SU-DHL-6 (cell line): Measurements from ENCODE around the gene RASGRF2.

ENCODE experiments used
- H2AFZ ChIP-seq: fragments of 200-600 bp; sonication (generic); 2 replicates; pipeline ENCODE4 v1.6.1; 2014; ENCODE audit warnings: low read depth, mild to moderate bottlenecking, moderate library complexity, mixed read lengths, antibody characterized with exemption, low read length; ENCODE audit not compliant: severe bottlenecking
- H3F3A ChIP-seq: fragments of 200-600 bp; shearing (Covaris generic); 2 replicates; pipeline ENCODE4 v1.6.0; 2016; ENCODE audit warnings: antibody characterized with exemption, mild to moderate bottlenecking; ENCODE audit not compliant: insufficient read depth
- H3K27ac ChIP-seq: fragments of 200-600 bp; sonication (generic); 2 replicates; pipeline ENCODE4 v1.5.1; 2016; ENCODE audit warnings: low read depth, mild to moderate bottlenecking, low read length, moderate library complexity, mixed read lengths
- H3K27me3 ChIP-seq: fragments of 200-600 bp; sonication (generic), shearing (Covaris generic); 2 replicates; pipeline ENCODE4 v1.6.0; 2014; ENCODE audit warnings: mild to moderate bottlenecking, low read length
- H3K36me3 ChIP-seq: fragments of 200-600 bp; sonication (generic); 2 replicates; pipeline ENCODE4 v1.6.1; 2014; ENCODE audit warnings: mild to moderate bottlenecking, low read length, mixed read lengths
- H3K4me2 ChIP-seq: fragments of 300-600, 200-600 bp; shearing (Covaris generic), sonication (generic); 2 replicates; pipeline ENCODE4 v1.6.0; 2014; ENCODE audit warnings: low read length, low read depth, mild to moderate bottlenecking; ENCODE audit not compliant: poor library complexity, severe bottlenecking
- H3K4me3 ChIP-seq: fragments of 200-600 bp; sonication (generic); 2 replicates; pipeline ENCODE4 v1.5.1; 2014; ENCODE audit warnings: antibody characterized with exemption, low read length, mild to moderate bottlenecking, mixed read lengths; ENCODE audit not compliant: insufficient read depth, poor library complexity, severe bottlenecking
- H3K79me2 ChIP-seq: fragments of 200-600 bp; sonication (generic); 2 replicates; pipeline ENCODE4 v1.6.1; 2014; ENCODE audit warnings: mild to moderate bottlenecking, low read length, moderate library complexity; ENCODE audit not compliant: insufficient read depth
- H3K9ac ChIP-seq: fragments of 200-600 bp; sonication (generic); 2 replicates; pipeline ENCODE4 v1.7.0; 2014; ENCODE audit warnings: mild to moderate bottlenecking, low read length
- H3K9me2 ChIP-seq: fragments of 200-600 bp; sonication (generic); replicated peaks from 2 replicates; pipeline ENCODE4 v1.6.1; 2014; ENCODE audit warnings: low read length; ENCODE audit not compliant: insufficient read depth
- H3K9me3 ChIP-seq: fragments of 200-600 bp; sonication (generic); 2 replicates; pipeline ENCODE4 v1.6.1; 2014; ENCODE audit warnings: low read length, mixed read lengths; ENCODE audit not compliant: insufficient read depth
- H4K20me1 ChIP-seq: fragments of 200-600 bp; sonication (generic); 2 replicates; pipeline ENCODE4 v1.6.1; 2014; ENCODE audit warnings: low read depth, mild to moderate bottlenecking, antibody characterized with exemption, low read length, moderate library complexity, mixed read lengths
- CTCF ChIP-seq: fragments of 200-600 bp; sonication (generic); IDR thresholded peaks from one replicate; pipeline ENCODE4 v1.5.1; 2017; ENCODE audit warnings: antibody characterized with exemption, mild to moderate bottlenecking, low read length, moderate library complexity; ENCODE audit not compliant: insufficient read depth, poor library complexity, severe bottlenecking
- EZH2phosphoT487 ChIP-seq: fragments of 200-600 bp; sonication (generic), shearing (Covaris generic); conservative IDR thresholded peaks from 2 replicates; pipeline ENCODE4 v1.6.1; 2018; ENCODE audit warnings: mild to moderate bottlenecking, antibody characterized with exemption, low read length, moderate library complexity, mixed read lengths

Gene RASGRF2

GRCh38 chr5:81191726-81192372, 231.7 kb downstream of the RASGRF2 start:
- H2AFZ ChIP-seq, result no peak overlapping the region

GRCh38 chr5:81192373-81192750, 232.2 kb downstream of the RASGRF2 start:
- H3K27ac ChIP-seq, result no peak overlapping the region
- no peak overlapping the region for H3K4me2 ChIP-seq
- H3F3A ChIP-seq, result no peaks in the 10 kb centered on the region
- H3K4me3 ChIP-seq, result no peak overlapping the region
- no peaks in the 10 kb centered on the region for H3K27me3 ChIP-seq
- TF ChIP-seq EZH2phosphoT487 (no peak), CTCF (no peak)
- H3K79me2 ChIP-seq, result no peaks in the 10 kb centered on the region
- H4K20me1 ChIP-seq, result no peaks in the 10 kb centered on the region
- H3K9me2 ChIP-seq, result no peaks in the 10 kb centered on the region
- H3K9ac ChIP-seq, result no peak overlapping the region
- no peaks in the 10 kb centered on the region for H3K36me3 ChIP-seq
- no peak overlapping the region for H2AFZ ChIP-seq
- no peaks in the 10 kb centered on the region for H3K9me3 ChIP-seq

More at GRCh38 chr5:81191726-81192372, 231.7 kb downstream of the RASGRF2 start:
- H3K79me2 ChIP-seq, result no peaks in the 10 kb centered on the region
- no peak overlapping the region for H3K27ac ChIP-seq
- H3K36me3 ChIP-seq, result no peaks in the 10 kb centered on the region
- H3K4me3 ChIP-seq, result no peak overlapping the region
- no peaks in the 10 kb centered on the region for H3K27me3 ChIP-seq
- H3F3A ChIP-seq, result no peaks in the 10 kb centered on the region
- no peaks in the 10 kb centered on the region for H3K9me2 ChIP-seq
- H3K4me2 ChIP-seq, result no peak overlapping the region
- H3K9me3 ChIP-seq, result no peaks in the 10 kb centered on the region
- H3K9ac ChIP-seq, result no peak overlapping the region
- TF ChIP-seq EZH2phosphoT487 (no peak), CTCF (no peak)
- H4K20me1 ChIP-seq, result no peaks in the 10 kb centered on the region

- no peak overlapping the region for H3K27ac ChIP-seq
- no peaks in the 10 kb centered on the region for H3K27me3 ChIP-seq
- no peaks in the 10 kb centered on the region for H3K79me2 ChIP-seq
- H3K36me3 ChIP-seq, result no peaks in the 10 kb centered on the region
- no peaks in the 10 kb centered on the region for H3K9me3 ChIP-seq
- H3F3A ChIP-seq, result no peaks in the 10 kb centered on the region
- H4K20me1 ChIP-seq, result no peaks in the 10 kb centered on the region
- H3K4me2 ChIP-seq, result peak overlapping the region; percentile 24
- no peak for TF ChIP-seq EZH2phosphoT487
- TF ChIP-seq CTCF, result peak; percentile 84
- no peak overlapping the region for H3K4me3 ChIP-seq
- H2AFZ ChIP-seq, result peak overlapping the region; percentile 58
- H3K9me2 ChIP-seq, result no peaks in the 10 kb centered on the region
- H3K9ac ChIP-seq, result no peak overlapping the region
These were observed 234.6 kb downstream of the RASGRF2 start for GRCh38 chr5:81194633-81195334.
